Measurements from ENCODE around the gene FBXW9. TPM values are rescaled to one million over a fixed set of nuclear protein-coding genes. Genes with fewer than 3 reads are reported as not detected.

Gene FBXW9
- total and polyA plus RNA-seq, 2 of the 13 experiments (the other 11 are each of a cell fraction or from before 2014, with no cell fraction given): 5.7 to 6.1 TPM

- intact Hi-C loops (cut with micrococcal nuclease; ENCODE audit: unreplicated experiment) (no loop called here), in situ Hi-C loops (cut with HindIII; ENCODE audit: extremely low pct_ligation_motif_present, low pct_unique_long_range_greater_than_20kb) (no loop called here)
- DNase-seq (ENCODE audit: low spot score) (peak; percentile 77), ATAC-seq (peak; percentile 79), FAIRE-seq (peak; percentile 83)
- Histone ChIP-seq H3K27ac (ENCODE audit: extremely low read length, insufficient read depth, low read length) (no peak overlapping the region), H3K79me2 (ENCODE audit: insufficient read depth, low read length) (peaks cover 5% of the 10 kb centered on the region), H3K4me3 (replicated peaks in 1 of 3; ENCODE audit: insufficient read depth in 1 of 3, low read depth in 2 of 3, low read length in 3 of 3) (no peak overlapping the region), H2AFZ (ENCODE audit: low read length) (no peak overlapping the region), H3K27me3 (ENCODE audit: control insufficient read depth in 1 of 2, insufficient read depth in 2 of 2, low read length in 2 of 2) (no peaks in the 10 kb centered on the region; a peak in 1 of 5 replicates), H4K20me1 (ENCODE audit: insufficient read depth, low read length) (peaks cover 2% of the 10 kb centered on the region; the same call in 1 of the 2 replicates), H3K4me2 (ENCODE audit: low read depth, low read length) (no peak overlapping the region), H3K36me3 (replicated peaks in 1 of 2; ENCODE audit: control insufficient read depth in 1 of 2, insufficient read depth in 2 of 2, low read length in 2 of 2) (peaks cover 36 to 63% of the 10 kb centered on the region in 2 experiments), H3K9ac (ENCODE audit: insufficient read depth, low read depth, low read length) (no peak overlapping the region), H3K4me1 (ENCODE audit: insufficient read depth, low read length) (peaks cover 16% of the 10 kb centered on the region), H3K9me3 (ENCODE audit: low read length) (no peaks in the 10 kb centered on the region)
- no TSS peak for BruUV-seq (replicated peaks)
- 42% methylated on average over 2 of the region's 4 CpGs for WGBS (ENCODE audit: low lambda C conversion rate)
- ChIA-PET POLR2A (interaction anchor here (0.9 to 1.2 kb wide), 3 partner anchors 10 to 66 kb away, joined by 3 to 7 read pairs (median 3); partner anchors contain the start of genes GET3, MAN2B1, WDR83 and ZNF490), CTCF (ENCODE audit: low intra/inter-chr PET ratio, low total read pairs) (interaction anchor here (0.8 to 1.1 kb wide), 2 partner anchors 112 to 115 kb away, joined by 3 read pairs; partner anchors contain the start of gene JUNB)
- TF ChIP-seq ZNF556 (CRISPR knock-in tag; IDR thresholded peaks at IDR 0.05; ENCODE audit: borderline replicate concordance) (0 out of 2 replicates have a peak, but pooled peaks have one; percentile 34), DBP (CRISPR knock-in tag; IDR thresholded peaks at IDR 0.05; ENCODE audit: not compliant biosample characterization) (no peak), TEAD3 (CRISPR knock-in tag; optimal IDR thresholded peaks at IDR 0.05; ENCODE audit: borderline replicate concordance) (no peak), SAP130 (CRISPR knock-in tag; IDR thresholded peaks at IDR 0.05; ENCODE audit: low read depth) (peak; percentile 42; the same call in 1 of the 2 replicates), ARID2 (CRISPR knock-in tag; IDR thresholded peaks at IDR 0.05; ENCODE audit: borderline replicate concordance) (no peak), STAG1 (CRISPR knock-in tag; IDR thresholded peaks at IDR 0.05) (peak; percentile 47), MAZ (IDR thresholded peaks at IDR 0.05; ENCODE audit: borderline replicate concordance, low read depth, low read length) (no peak), MAZ (CRISPR knock-in tag; IDR thresholded peaks at IDR 0.05; ENCODE audit: low read depth) (no peak), SMAD1 (CRISPR knock-in tag; IDR thresholded peaks at IDR 0.05; ENCODE audit: borderline replicate concordance, low read depth) (0 out of 2 replicates have a peak, but pooled peaks have one; percentile 48), NFE2 (CRISPR knock-in tag; IDR thresholded peaks at IDR 0.05) (no peak), ZNF383 (CRISPR knock-in tag; IDR thresholded peaks at IDR 0.05; ENCODE audit: borderline replicate concordance) (no peak), FOSL2 (CRISPR knock-in tag; IDR thresholded peaks at IDR 0.05) (peak; percentile 11; the same call in 1 of the 2 replicates), KDM1A (CRISPR knock-in tag; IDR thresholded peaks at IDR 0.05) (no peak), GPBP1L1 (CRISPR knock-in tag; IDR thresholded peaks at IDR 0.05) (no peak), PHF8 (CRISPR knock-in tag; IDR thresholded peaks at IDR 0.05) (no peak), ZNF256 (CRISPR knock-in tag; conservative IDR thresholded peaks at IDR 0.05) (no peak), NR2F1 (CRISPR knock-in tag; IDR thresholded peaks at IDR 0.05) (no peak), THAP7 (CRISPR knock-in tag; IDR thresholded peaks at IDR 0.05) (no peak), CBX2 (IDR thresholded peaks at IDR 0.05; ENCODE audit: low read depth, low read length) (no peak), CBX2 (CRISPR knock-in tag; IDR thresholded peaks at IDR 0.05; ENCODE audit: low read depth) (no peak), RAD21 (CRISPR knock-in tag; IDR thresholded peaks at IDR 0.05) (peak; percentile 61; the same call in 1 of the 2 replicates), MIXL1 (CRISPR knock-in tag; IDR thresholded peaks at IDR 0.05) (no peak), MAFG (CRISPR knock-in tag; IDR thresholded peaks at IDR 0.05) (no peak), ELK4 (CRISPR knock-in tag; IDR thresholded peaks at IDR 0.05; ENCODE audit: borderline replicate concordance) (no peak)
Observed at GRCh38 chr19:12676384-12676792, 20.0 kb downstream of the FBXW9 start.
